H9 (cell line): ENCODE measurements around the gene DNAJC17. TPM values are rescaled to one million over a fixed set of nuclear protein-coding genes. Genes with fewer than 3 reads are reported as not detected.

ENCODE experiments used
- DNase-seq: peaks from one replicate; pipeline ENCODE4 v3.0.0-alpha.2; 2017
- H2AFZ ChIP-seq: one replicate; pipeline ENCODE4 v1.6.1; 2013; ENCODE audit warnings: mild to moderate bottlenecking, low read length, control low read depth, moderate library complexity
- H2AK5ac ChIP-seq: 2 replicates; pipeline ENCODE4 v1.6.1; 2013; ENCODE audit warnings: low read length, control low read depth, mixed read lengths; ENCODE audit not compliant: insufficient read length
- H2BK120ac ChIP-seq: one replicate; pipeline ENCODE4 v1.6.1; 2013; ENCODE audit warnings: low read depth, mild to moderate bottlenecking, low read length, control low read depth, inconsistent platforms; ENCODE audit not compliant: poor library complexity, severe bottlenecking
- H2BK12ac ChIP-seq: 2 replicates; pipeline ENCODE4 v1.6.1; 2013; ENCODE audit warnings: low read length, control low read depth, mixed read lengths, low read depth; ENCODE audit not compliant: insufficient read length
- H2BK15ac ChIP-seq: 2 replicates; pipeline ENCODE4 v1.6.1; 2013; ENCODE audit warnings: low read depth, low read length, control low read depth
- H2BK20ac ChIP-seq: one replicate; pipeline ENCODE4 v1.6.1; 2013; ENCODE audit warnings: low read depth, mild to moderate bottlenecking, low read length, control low read depth, inconsistent platforms; ENCODE audit not compliant: poor library complexity, severe bottlenecking
- H2BK5ac ChIP-seq: 2 replicates; pipeline ENCODE4 v1.6.1; 2013; ENCODE audit warnings: low read length, control low read depth, mixed read lengths; ENCODE audit not compliant: insufficient read length
- H3K14ac ChIP-seq: 2 replicates; pipeline ENCODE4 v1.6.1; 2013; ENCODE audit warnings: low read length, control low read depth; ENCODE audit not compliant: insufficient read depth
- H3K18ac ChIP-seq: 2 replicates; pipeline ENCODE4 v1.6.1; 2013; ENCODE audit warnings: low read depth, mild to moderate bottlenecking, mixed read lengths, low read length, control low read depth; ENCODE audit not compliant: insufficient read length
- H3K23ac ChIP-seq: 2 replicates; pipeline ENCODE4 v1.6.1; 2013; ENCODE audit warnings: low read length, control low read depth, mixed read lengths, low read depth; ENCODE audit not compliant: insufficient read length
- H3K23me2 ChIP-seq: 2 replicates; pipeline ENCODE4 v1.6.1; 2013; ENCODE audit warnings: low read depth, mild to moderate bottlenecking, mixed read lengths, low read length, control low read depth; ENCODE audit not compliant: insufficient read length, poor library complexity, severe bottlenecking
- H3K27ac ChIP-seq: 2 replicates; pipeline ENCODE4 v1.5.1; 2013; ENCODE audit warnings: low read length, control low read depth, mixed read lengths, low read depth; ENCODE audit not compliant: insufficient read length
- H3K27me3 ChIP-seq: 2 replicates; pipeline ENCODE4 v1.6.1; 2013; ENCODE audit warnings: low read length, control low read depth, inconsistent platforms; ENCODE audit not compliant: insufficient read depth
- H3K4ac ChIP-seq: 2 replicates; pipeline ENCODE4 v1.6.1; 2013; ENCODE audit warnings: low read depth, mild to moderate bottlenecking, control low read depth, inconsistent platforms, low read length, moderate library complexity
- H3K4me1 ChIP-seq: 2 replicates; pipeline ENCODE4 v1.6.1; 2013; ENCODE audit warnings: low read length, control low read depth, inconsistent platforms; ENCODE audit not compliant: insufficient read depth
- H3K4me2 ChIP-seq: 2 replicates; pipeline ENCODE4 v1.6.1; 2013; ENCODE audit warnings: low read length, control low read depth, mixed read lengths; ENCODE audit not compliant: insufficient read length, insufficient read depth
- H3K56ac ChIP-seq: 2 replicates; pipeline ENCODE4 v1.6.1; 2013; ENCODE audit warnings: low read depth, mild to moderate bottlenecking, mixed read lengths, low read length, control low read depth; ENCODE audit not compliant: insufficient read length
- H3K79me1 ChIP-seq: 2 replicates; pipeline ENCODE4 v1.6.1; 2013; ENCODE audit warnings: low read depth, mild to moderate bottlenecking, moderate library complexity, low read length, control low read depth, inconsistent platforms; ENCODE audit not compliant: insufficient read depth, poor library complexity, severe bottlenecking
- H3K79me2 ChIP-seq: 2 replicates; pipeline ENCODE4 v1.6.1; 2013; ENCODE audit warnings: low read length, control low read depth, inconsistent platforms; ENCODE audit not compliant: insufficient read depth
- H3K9ac ChIP-seq: 2 replicates; pipeline ENCODE4 v1.6.1; 2013; ENCODE audit warnings: low read length, control low read depth, mixed read lengths; ENCODE audit not compliant: insufficient read length; ENCODE audit errors: extremely low read depth
- H3K9me3 ChIP-seq: one replicate; pipeline ENCODE4 v1.6.1; 2013; ENCODE audit warnings: low read depth, low read length, inconsistent platforms; ENCODE audit not compliant: control insufficient read depth
- H3T11ph ChIP-seq: one replicate; pipeline ENCODE4 v1.6.1; 2013; ENCODE audit warnings: mild to moderate bottlenecking, low read length, control low read depth, inconsistent platforms
- H4K20me1 ChIP-seq: one replicate; pipeline ENCODE4 v1.6.1; 2013; ENCODE audit not compliant: control insufficient read depth, insufficient read length, insufficient read depth
- H4K5ac ChIP-seq: 2 replicates; pipeline ENCODE4 v1.6.1; 2013; ENCODE audit warnings: low read depth, mild to moderate bottlenecking, mixed read lengths, low read length, control low read depth; ENCODE audit not compliant: insufficient read length
- H4K8ac ChIP-seq: replicated peaks from 2 replicates; pipeline ENCODE4 v1.6.1; 2013; ENCODE audit warnings: low read length, control low read depth, mixed read lengths, low read depth; ENCODE audit not compliant: insufficient read length
- H4K91ac ChIP-seq: 2 replicates; pipeline ENCODE4 v1.6.1; 2013; ENCODE audit warnings: low read depth, mild to moderate bottlenecking, moderate library complexity, mixed read lengths, low read length, control low read depth; ENCODE audit not compliant: insufficient read length
- H3K27ac Mint-ChIP-seq, 3 experiments: 2 replicates in 2 of 3; 3 replicates in 1 of 3; pipeline ENCODE4 v1.8.0; 2020 to 2021; ENCODE audit warnings: mixed read lengths in 3 of 3, mild to moderate bottlenecking in 1 of 3, moderate library complexity in 1 of 3
- H3K27me3 Mint-ChIP-seq: 2 replicates; pipeline ENCODE4 v1.8.0; 2021; ENCODE audit warnings: low read depth, mild to moderate bottlenecking, moderate library complexity, mixed read lengths
- H3K36me3 Mint-ChIP-seq, 3 experiments: 2 replicates in 2 of 3; 3 replicates in 1 of 3; pipeline ENCODE4 v1.8.0; 2020 to 2021; ENCODE audit warnings: low read depth in 3 of 3, mixed read lengths in 3 of 3; ENCODE audit not compliant: insufficient read depth in 1 of 3
- H3K4me1 Mint-ChIP-seq, 2 experiments: 2 replicates each; pipeline ENCODE4 v1.8.0; 2020; ENCODE audit warnings: mixed read lengths in 2 of 2
- H3K4me3 Mint-ChIP-seq, 2 experiments: 2 replicates in 1 of 2; 3 replicates in 1 of 2; pipeline ENCODE4 v1.8.0; 2020 to 2021; ENCODE audit warnings: mild to moderate bottlenecking in 2 of 2, mixed read lengths in 2 of 2, moderate library complexity in 1 of 2
- H3K9me3 Mint-ChIP-seq, 2 experiments: 2 replicates in 1 of 2; 3 replicates in 1 of 2; pipeline ENCODE4 v1.8.0; 2020; ENCODE audit warnings: mild to moderate bottlenecking in 2 of 2, mixed read lengths in 2 of 2, moderate library complexity in 1 of 2
- CTCF ChIP-seq: fragments of 200-600 bp; sonication (generic); conservative IDR thresholded peaks from 3 replicates; pipeline ENCODE4 v1.8.0; 2021; ENCODE audit warnings: antibody characterized with exemption, mild to moderate bottlenecking
- WGBS: extraction: QIAGEN DNeasy Blood & Tissue Kit; methylation state at CpG from one replicate; pipeline ENCODE4 v1.1.7; 2013; ENCODE audit warnings: missing lambda C conversion rate, low lambda C conversion rate, mixed read lengths; ENCODE audit not compliant: insufficient read length; ENCODE audit errors: extremely low coverage; 5-methylcytosine and 5-hydroxymethylcytosine counted together
- total RNA-seq: library from RNA; stranded (reverse); gene quantifications from 2 replicates; pipeline ENCODE4 v1.2.1, GENCODE V29; 2021

The DNAJC17 gene
- total RNA-seq, 1 experiment from 2014 or later = 38.3 TPM

DNA sequence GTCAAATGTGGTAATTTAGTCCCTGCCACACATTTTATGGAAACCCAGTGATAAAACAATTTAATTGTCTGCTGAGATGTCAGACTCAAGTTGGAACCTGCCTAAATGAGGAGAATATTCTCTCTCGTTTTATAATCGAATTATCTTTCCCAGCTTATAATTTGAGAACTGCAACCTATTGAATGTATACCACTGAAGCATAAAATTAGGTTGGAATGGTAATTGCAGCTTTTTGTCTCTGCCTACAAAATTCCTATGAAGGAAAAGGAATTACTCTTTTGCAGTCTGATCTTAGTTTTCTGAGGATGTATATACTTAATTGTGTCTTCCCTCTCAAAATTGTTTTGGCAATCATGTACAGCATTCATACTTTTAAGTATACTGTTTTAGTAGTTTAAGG, 83.4 kb downstream of the DNAJC17 start:
- Mint-ChIP-seq H3K27me3 (no peaks in the 10 kb centered on the region), H3K27ac (no peak overlapping the region; a peak in 1 of 7 replicates), H3K4me3 (no peak overlapping the region), H3K4me1 (no peaks in the 10 kb centered on the region), H3K9me3 (no peaks in the 10 kb centered on the region), H3K36me3 (peaks cover 11 to 47% (median 36%) of the 10 kb centered on the region in 3 experiments; a peak in 6 of 7 replicates)
- Histone ChIP-seq H3K9ac (no peak overlapping the region), H3K27ac (no peak overlapping the region), H2AFZ (no peak overlapping the region), H3K56ac (no peak overlapping the region), H3K23me2 (no peaks in the 10 kb centered on the region), H4K20me1 (no peaks in the 10 kb centered on the region), H3K23ac (no peak overlapping the region), H4K91ac (no peak overlapping the region), H4K8ac (no peak overlapping the region), H2BK20ac (no peak overlapping the region), H3K18ac (no peak overlapping the region), H3K79me2 (no peaks in the 10 kb centered on the region), H4K5ac (no peak overlapping the region), H3K9me3 (no peaks in the 10 kb centered on the region), H3K27me3 (no peaks in the 10 kb centered on the region), H3T11ph (no peak overlapping the region), H2BK15ac (no peak overlapping the region), H2AK5ac (no peak overlapping the region), H3K4ac (no peak overlapping the region), H2BK12ac (no peak overlapping the region), H3K4me2 (no peak overlapping the region), H3K79me1 (no peaks in the 10 kb centered on the region), H3K14ac (no peak overlapping the region), H2BK5ac (no peak overlapping the region), H3K4me1 (no peaks in the 10 kb centered on the region), H2BK120ac (no peak overlapping the region)
- no peak for TF ChIP-seq CTCF
- WGBS = no CpG with 5 or more reads among the region's 2 CpGs
- no peak for DNase-seq
